Right atrium auricular region (tissue), 2 donors: ENCODE results near the gene CACNA1B. TPM values are rescaled to one million over a fixed set of nuclear protein-coding genes. Genes with fewer than 3 reads are reported as not detected.

Source experiments
- DNase-seq: peaks from one replicate; pipeline ENCODE4 v3.0.0-alpha.2; 2019; ENCODE audit warnings: low spot score
- H3K27ac ChIP-seq, 2 donors: fragments of 200-600 bp; sonication (generic); 1 replicate in 1 of 2; 2 replicates in 1 of 2; pipeline ENCODE4 v1.5.1; 2016 to 2019
- H3K27me3 ChIP-seq, 2 donors: fragments of 200-600 bp; sonication (generic); one replicate each; pipeline versions ENCODE4 v1.5.1 to v1.6.0; 2017 to 2019
- H3K36me3 ChIP-seq: fragments of 200-600 bp; sonication (generic); one replicate; pipeline ENCODE4 v1.5.1; 2016
- H3K4me1 ChIP-seq, 2 donors: fragments of 200-600 bp; sonication (generic); one replicate each; pipeline versions ENCODE4 v1.5.1 to v1.6.0; 2017 to 2019
- H3K4me3 ChIP-seq, 2 donors: fragments of 200-600 bp; sonication (generic); 1 replicate in 1 of 2; 2 replicates in 1 of 2; pipeline ENCODE4 v1.5.1; 2017 to 2019; ENCODE audit warnings: mild to moderate bottlenecking in 1 of 2, moderate library complexity in 1 of 2
- H3K9me3 ChIP-seq, 2 donors: fragments of 200-600 bp; sonication (generic); one replicate each; pipeline ENCODE4 v1.5.1; 2019
- CTCF ChIP-seq, 2 donors: fragments of 200-600 bp; sonication (generic); IDR thresholded peaks; one replicate each; pipeline ENCODE4 v1.5.1; 2019; ENCODE audit warnings: antibody characterized with exemption in 2 of 2
- total RNA-seq, 2 donors: library from RNA; depleted of rRNA; stranded (reverse); fragments of >200 nt; gene quantifications; one replicate each; pipeline ENCODE4 v1.1.0, GENCODE V29; 2016

The CACNA1B gene
- total RNA-seq, 2 donors from 2014 or later, result 0.04 to 0.41 TPM

- Histone ChIP-seq H3K36me3 (no peaks in the 10 kb centered on the region), H3K9me3 (no peaks in the 10 kb centered on the region), H3K4me3 (no peak overlapping the region), H3K4me1 (no peaks in the 10 kb centered on the region), H3K27ac (no peak overlapping the region), H3K27me3 (no peaks in the 10 kb centered on the region)
- DNase-seq, result no peak
- no peak for TF ChIP-seq CTCF (IDR thresholded peaks at IDR 0.05)
These were observed 112.6 kb downstream of the CACNA1B start for GRCh38 chr9:137989999-137990715.

- H3K4me3 ChIP-seq, result no peak overlapping the region
- H3K27ac ChIP-seq, result no peak overlapping the region
- no peaks in the 10 kb centered on the region for H3K4me1 ChIP-seq
- DNase-seq, result peak; percentile 51
- no peaks in the 10 kb centered on the region for H3K36me3 ChIP-seq
- no peaks in the 10 kb centered on the region for H3K27me3 ChIP-seq
- no peaks in the 10 kb centered on the region for H3K9me3 ChIP-seq
- no peak for TF ChIP-seq CTCF (IDR thresholded peaks at IDR 0.05)
These were observed 126.1 kb downstream of the CACNA1B start for GRCh38 chr9:138003485-138004190.

- H3K27me3 ChIP-seq, result no peaks in the 10 kb centered on the region
- H3K27ac ChIP-seq, result no peak overlapping the region
- no peak overlapping the region for H3K4me3 ChIP-seq
- no peaks in the 10 kb centered on the region for H3K36me3 ChIP-seq
- TF ChIP-seq CTCF (IDR thresholded peaks at IDR 0.05), result no peak
- no peaks in the 10 kb centered on the region for H3K4me1 ChIP-seq
- H3K9me3 ChIP-seq, result no peaks in the 10 kb centered on the region
- DNase-seq, result peak; percentile 36
These were observed 129.1 kb downstream of the CACNA1B start for GRCh38 chr9:138006576-138007233.

GRCh38 chr9:138007566-138007917 lies 130.0 kb downstream of the CACNA1B start:
- H3K4me1 ChIP-seq, result no peaks in the 10 kb centered on the region
- H3K36me3 ChIP-seq, result no peaks in the 10 kb centered on the region
- no peak overlapping the region for H3K27ac ChIP-seq
- no peaks in the 10 kb centered on the region for H3K9me3 ChIP-seq
- no peak for TF ChIP-seq CTCF (IDR thresholded peaks at IDR 0.05)
- H3K4me3 ChIP-seq, result no peak overlapping the region
- H3K27me3 ChIP-seq, result no peaks in the 10 kb centered on the region
- DNase-seq, result peak; percentile 46

- peak; percentile 47 for DNase-seq
- no peaks in the 10 kb centered on the region for H3K27me3 ChIP-seq
- H3K9me3 ChIP-seq, result no peaks in the 10 kb centered on the region
- no peak for TF ChIP-seq CTCF (IDR thresholded peaks at IDR 0.05)
- H3K27ac ChIP-seq, result no peak overlapping the region
- H3K4me1 ChIP-seq, result no peaks in the 10 kb centered on the region
- H3K4me3 ChIP-seq, result no peak overlapping the region
- H3K36me3 ChIP-seq, result no peaks in the 10 kb centered on the region
These were observed 130.6 kb downstream of the CACNA1B start for GRCh38 chr9:138007918-138008841.
